T-helper 22 cell (primary cell): ENCODE measurements around the gene GAS2L1.

ENCODE experiments used
- DNase-seq: peaks from one replicate; pipeline ENCODE4 v3.0.0-alpha.2; 2020; ENCODE audit warnings: low read depth

Gene GAS2L1

GRCh38 chr22:29275819-29276565 lies 30.5 kb upstream of the GAS2L1 start:
- no peak for DNase-seq

GRCh38 chr22:29277927-29278326 lies 28.5 kb upstream of the GAS2L1 start:
- no peak for DNase-seq

DNA sequence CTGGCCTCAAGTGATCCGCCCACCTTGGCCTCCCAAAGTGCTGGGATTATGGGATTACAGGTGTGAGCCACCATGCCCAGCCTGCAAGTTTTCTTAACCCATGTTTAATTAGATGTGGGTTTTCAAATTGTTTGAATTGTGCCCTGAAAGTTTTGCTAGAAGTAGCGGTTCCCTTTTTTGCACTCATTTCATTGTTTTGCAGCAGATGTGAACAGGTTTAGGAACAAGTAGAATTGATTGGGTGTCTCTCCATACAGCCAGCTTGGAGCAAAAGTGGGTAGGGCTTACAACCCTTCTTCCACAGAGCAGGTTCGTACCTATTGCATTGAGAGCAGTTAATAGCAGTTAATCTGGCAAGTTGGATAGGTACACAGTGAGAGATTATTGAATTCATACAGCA lies 22.3 kb upstream of the GAS2L1 start:
- no peak for DNase-seq

GRCh38 chr22:29288837-29289236 lies 17.6 kb upstream of the GAS2L1 start:
- no peak for DNase-seq

DNA sequence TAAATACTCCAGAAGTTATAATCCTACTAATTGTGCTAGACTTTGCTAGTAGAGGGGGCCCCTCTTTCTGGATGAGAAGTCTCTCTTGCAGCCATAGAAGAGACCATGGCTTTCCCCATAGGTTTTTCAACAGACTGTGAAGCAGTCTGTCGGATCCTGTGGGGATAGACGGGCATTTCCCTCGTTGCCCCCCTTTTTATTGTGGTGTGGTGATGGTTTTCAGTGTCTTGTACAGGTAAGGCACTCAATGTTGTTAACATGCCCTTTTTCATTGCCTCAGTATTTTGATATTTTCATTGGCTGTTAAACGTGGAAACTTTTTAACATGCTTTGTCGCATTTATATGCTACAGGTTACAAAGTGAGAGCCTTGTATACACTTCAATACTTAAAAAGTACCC lies 16.4 kb upstream of the GAS2L1 start:
- no peak for DNase-seq

DNA sequence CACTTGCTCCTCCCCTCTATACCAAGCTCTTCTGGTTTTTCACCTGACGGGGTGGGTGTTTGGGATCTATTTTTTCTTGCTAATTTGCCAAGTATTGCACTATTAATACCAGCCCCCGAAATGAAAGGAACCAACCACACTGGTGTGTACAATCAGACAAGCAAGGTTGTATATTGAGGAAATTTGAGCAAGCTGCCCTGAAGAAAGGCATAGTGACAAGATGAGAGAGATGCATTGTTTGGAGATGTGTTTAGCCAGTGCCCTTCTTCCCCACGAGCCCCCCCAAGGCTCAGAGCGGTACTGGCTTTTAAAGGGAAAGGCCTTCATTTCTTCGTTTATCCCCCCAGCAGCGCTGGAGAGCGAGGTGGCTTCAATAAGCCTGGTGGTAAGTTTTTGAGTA lies 15.2 kb upstream of the GAS2L1 start:
- no peak for DNase-seq

DNA sequence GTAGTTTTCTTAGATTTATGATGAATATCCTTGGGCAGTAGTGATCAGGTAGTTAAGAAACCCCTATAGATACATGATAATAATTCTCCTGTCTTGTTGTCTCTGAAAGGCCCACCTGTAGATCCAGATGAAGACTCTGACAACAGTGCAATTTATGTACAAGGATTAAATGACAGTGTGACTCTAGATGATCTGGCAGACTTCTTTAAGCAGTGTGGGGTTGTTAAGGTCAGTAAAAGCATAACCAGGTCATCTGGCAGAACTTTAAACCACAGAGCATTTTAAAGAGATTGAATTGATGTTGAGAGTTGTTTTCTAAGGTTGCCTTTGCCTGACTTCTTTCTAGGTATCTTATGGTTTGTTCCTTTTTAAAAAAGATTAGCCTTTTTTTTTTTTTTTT lies 14.1 kb upstream of the GAS2L1 start:
- no peak for DNase-seq

- DNase-seq, result no peak
These were observed 7.8 kb upstream of the GAS2L1 start for GRCh38 chr22:29298641-29299040.

GRCh38 chr22:29299136-29299900 lies 7.1 kb upstream of the GAS2L1 start:
- no peak for DNase-seq

GRCh38 chr22:29300467-29300806 lies 6.0 kb upstream of the GAS2L1 start:
- no peak for DNase-seq

DNA sequence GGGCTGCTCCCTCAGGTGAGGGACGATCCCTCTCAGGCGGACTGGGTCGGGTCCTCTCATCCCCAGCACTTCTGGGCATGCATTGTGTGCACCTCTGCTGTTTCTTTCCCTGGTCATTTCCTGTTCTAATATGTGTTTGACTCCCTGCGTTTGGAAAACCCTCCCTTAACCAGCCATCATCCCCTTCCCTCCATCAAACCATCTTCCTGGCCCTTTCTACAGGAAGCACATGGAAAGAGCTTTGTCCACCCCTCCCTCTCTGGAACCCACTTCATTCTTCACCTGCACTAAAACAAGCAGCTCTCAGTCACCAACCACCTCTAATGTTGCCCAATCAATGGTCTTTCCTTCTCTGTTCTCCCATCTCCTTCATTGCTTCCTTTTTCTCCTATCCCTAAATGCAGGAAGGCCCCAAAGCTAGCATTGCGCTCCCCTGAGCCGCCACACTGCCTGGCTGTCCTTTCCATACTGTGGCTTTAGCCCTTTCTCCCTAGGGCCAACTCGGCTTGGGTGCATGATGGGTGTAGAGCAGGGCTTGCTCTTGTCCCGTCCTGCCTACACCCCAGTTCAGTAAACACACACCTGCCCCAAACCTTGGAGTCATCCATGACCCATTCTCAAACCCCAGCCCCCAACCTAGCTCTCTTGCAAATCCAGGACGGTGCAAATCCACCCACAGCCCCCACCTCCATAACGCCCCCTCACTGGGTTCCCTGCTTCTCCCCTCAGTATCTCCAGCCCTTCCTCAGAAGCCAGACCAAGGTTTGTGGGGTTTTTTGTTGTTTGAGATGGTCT lies 5.4 kb upstream of the GAS2L1 start:
- DNase-seq, result no peak

DNA sequence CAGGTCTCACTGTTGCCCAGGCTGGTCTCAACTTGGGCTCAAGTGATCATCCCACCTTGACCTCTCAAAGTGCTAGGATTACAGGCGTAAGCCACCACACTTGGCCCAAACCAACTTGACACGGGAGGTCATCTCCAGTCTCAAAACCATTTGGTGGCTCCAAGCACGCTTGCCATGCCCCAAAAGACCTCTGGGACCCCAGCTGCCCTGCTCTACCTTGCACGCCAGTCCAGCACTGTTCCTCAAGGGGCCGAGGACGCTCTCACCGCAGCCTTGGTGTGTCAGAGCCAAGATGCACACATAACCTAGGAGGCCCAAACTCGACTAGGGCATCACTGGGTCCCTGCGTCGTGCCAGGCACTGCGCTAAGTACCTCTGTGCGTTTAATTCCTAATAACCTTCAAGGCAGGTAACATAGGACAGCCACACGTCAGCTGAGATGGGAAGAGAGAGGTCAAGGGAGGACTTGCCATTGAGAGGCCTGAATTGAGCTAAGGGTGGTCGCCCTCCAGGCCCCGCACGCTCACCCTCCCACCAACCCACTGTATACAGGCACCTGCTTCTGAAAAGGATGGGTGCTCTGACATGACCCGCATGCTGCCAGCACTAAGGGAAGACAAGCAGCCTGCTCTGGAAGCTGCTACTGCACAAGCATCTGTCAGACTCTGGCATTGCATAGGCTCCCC lies 4.6 kb upstream of the GAS2L1 start:
- DNase-seq, result no peak

DNA sequence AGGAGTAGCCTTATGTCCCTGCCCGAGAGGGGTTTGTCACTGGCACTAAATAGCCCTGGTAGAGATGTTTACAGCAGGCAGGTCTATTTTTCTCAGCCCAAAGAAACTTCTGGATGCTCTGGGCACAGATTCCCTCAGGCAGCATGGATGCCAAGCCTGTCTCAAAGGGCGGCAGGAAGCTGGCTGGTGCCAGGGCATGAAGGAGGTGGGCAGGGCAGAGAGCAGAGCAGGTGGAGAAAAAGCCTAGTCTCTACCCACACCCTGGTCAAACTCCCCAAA lies 4.1 kb upstream of the GAS2L1 start:
- DNase-seq, result no peak

GRCh38 chr22:29302681-29303465 lies 3.6 kb upstream of the GAS2L1 start:
- DNase-seq, result no peak

- DNase-seq, result no peak
These were observed 645 bp upstream of the GAS2L1 start for GRCh38 chr22:29305836-29306174.

DNA sequence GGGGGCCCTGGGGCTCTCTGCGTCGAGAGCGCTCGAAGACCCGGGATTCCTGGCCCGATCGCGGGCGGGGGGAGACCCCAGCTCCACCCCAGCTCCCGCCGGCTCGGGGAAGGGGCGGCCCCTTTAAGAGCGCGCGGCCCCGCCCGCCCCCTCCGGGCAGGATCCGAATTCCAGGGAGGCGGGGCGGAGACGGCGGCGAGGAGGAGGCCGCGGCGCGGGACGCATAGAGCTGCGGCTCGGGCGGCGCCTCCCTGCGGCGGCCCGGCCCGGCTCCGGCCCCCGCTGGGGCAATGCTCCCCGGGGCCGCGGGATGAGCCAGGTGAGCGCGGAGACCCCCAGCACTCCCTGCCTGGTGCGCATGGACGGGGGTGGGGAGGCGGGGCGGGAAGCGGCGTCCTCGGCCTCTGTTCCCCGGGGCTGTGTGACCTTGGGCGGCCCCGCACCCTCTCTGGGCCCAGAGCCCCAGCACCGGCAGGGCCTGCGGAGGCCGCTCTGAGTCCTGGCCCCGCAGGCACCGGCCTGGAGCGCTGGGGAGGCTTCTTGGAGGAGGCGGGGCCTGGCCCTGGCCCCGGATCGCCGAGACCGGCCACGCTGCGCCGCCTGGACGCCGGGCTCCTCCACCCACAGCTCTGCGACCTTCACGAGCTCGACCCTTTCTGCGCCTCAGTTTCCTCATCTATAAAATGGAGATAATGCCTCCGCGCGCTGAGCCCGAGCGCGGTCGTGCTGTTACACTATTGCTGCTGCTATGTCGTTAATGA lies 565 bp downstream of the GAS2L1 start:
- DNase-seq, result no peak

DNA sequence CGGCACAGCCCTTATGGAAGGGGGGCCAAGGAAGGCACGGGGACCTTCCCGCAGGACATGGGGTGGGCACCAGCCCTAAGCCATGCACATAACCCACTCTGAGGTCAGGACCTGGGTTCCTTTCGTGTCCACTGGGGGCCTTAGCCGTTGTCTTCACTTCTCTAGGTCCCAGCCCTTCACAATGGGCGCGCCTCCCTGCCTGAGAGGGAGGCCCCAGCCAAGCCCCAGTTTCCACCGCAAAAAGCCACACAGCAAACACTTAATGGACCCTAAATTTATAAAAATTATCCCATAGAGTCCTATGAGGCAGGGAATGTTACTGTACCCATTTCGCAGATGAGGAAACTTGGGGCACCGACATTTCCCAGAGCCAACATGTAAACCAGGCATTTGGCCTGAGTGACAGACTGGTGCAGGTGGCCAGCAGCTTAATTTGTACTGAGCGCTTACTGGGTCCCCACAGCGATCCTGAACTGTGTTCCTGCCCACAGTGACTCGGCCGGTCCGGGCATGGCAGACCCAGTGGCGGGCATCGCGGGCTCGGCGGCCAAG lies 1.2 kb downstream of the GAS2L1 start:
- DNase-seq, result no peak

GRCh38 chr22:29308148-29308790 lies 1.8 kb downstream of the GAS2L1 start:
- no peak for DNase-seq

- no peak for DNase-seq
These were observed 2.4 kb downstream of the GAS2L1 start for GRCh38 chr22:29308791-29309262.
